IgD-negative memory B cell (primary cell): ENCODE data around the gene SS18L1. TPM values are rescaled to one million over a fixed set of nuclear protein-coding genes. Genes with fewer than 3 reads are reported as not detected.

Experiments
- H3K27ac Mint-ChIP-seq, 3 donors: one replicate each; pipeline ENCODE4 v1.8.0; 2020 to 2022; ENCODE audit warnings: mild to moderate bottlenecking in 3 of 3, mixed read lengths in 3 of 3, moderate library complexity in 1 of 3
- H3K27me3 Mint-ChIP-seq: one replicate; pipeline ENCODE4 v1.8.0; 2021; ENCODE audit warnings: mixed read lengths
- H3K36me3 Mint-ChIP-seq: one replicate; pipeline ENCODE4 v1.8.0; 2020; ENCODE audit warnings: mild to moderate bottlenecking, mixed read lengths
- H3K4me1 Mint-ChIP-seq, 3 donors: one replicate each; pipeline ENCODE4 v1.8.0; 2020 to 2022; ENCODE audit warnings: mixed read lengths in 3 of 3, mild to moderate bottlenecking in 1 of 3
- H3K4me3 Mint-ChIP-seq, 4 donors: one replicate each; pipeline ENCODE4 v1.8.0; 2020 to 2022; ENCODE audit warnings: mild to moderate bottlenecking in 4 of 4, mixed read lengths in 4 of 4, moderate library complexity in 3 of 4
- H3K9me3 Mint-ChIP-seq, 3 donors: one replicate each; pipeline ENCODE4 v1.8.0; 2020 to 2021; ENCODE audit warnings: mixed read lengths in 3 of 3, mild to moderate bottlenecking in 1 of 3
- polyA plus RNA-seq: library from polyadenylated mRNA; unstranded; fragments of 300-500 nt; fragmentation: Illumina TruSeq; gene quantifications from one replicate; pipeline ENCODE4 v1.2.3, GENCODE V29; 2021

SS18L1 gene
- polyA plus RNA-seq, 1 donor from 2014 or later, result 1.4 TPM

DNA sequence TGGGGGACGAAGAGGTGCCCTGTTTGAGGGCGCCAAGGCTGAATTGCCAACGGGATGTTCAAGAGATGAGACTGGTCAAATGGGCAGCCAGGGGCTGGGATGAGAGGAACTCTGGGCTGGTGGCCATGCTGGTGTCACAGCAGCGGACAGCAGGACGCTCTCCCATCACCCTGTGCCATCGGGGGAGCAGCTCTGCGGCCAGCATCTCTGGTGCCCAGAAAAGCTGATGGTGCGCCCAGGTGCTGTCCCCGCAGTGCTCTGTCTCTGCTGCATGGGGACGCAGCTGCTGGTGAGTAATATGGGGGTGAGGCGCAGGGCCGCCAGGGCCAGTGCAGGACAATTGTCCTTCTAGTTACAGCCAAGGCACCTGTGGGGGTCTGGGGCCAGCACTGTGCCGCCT lies 81.5 kb downstream of the SS18L1 start:
- Mint-ChIP-seq H3K27ac (no peak overlapping the region), H3K4me1 (peaks cover 0 to 4% (median 0%) of the 10 kb centered on the region in 3 donors), H3K4me3 (no peak overlapping the region), H3K27me3 (peaks cover 27% of the 10 kb centered on the region), H3K36me3 (no peaks in the 10 kb centered on the region), H3K9me3 (peaks cover 0 to 4% (median 0%) of the 10 kb centered on the region in 3 donors)

GRCh38 chr20:62225820-62226635 lies 82.5 kb downstream of the SS18L1 start:
- H3K27me3 Mint-ChIP-seq, result peaks cover 26% of the 10 kb centered on the region
- peaks cover 0 to 4% (median 0%) of the 10 kb centered on the region in 3 donors for H3K9me3 Mint-ChIP-seq
- H3K4me3 Mint-ChIP-seq, result no peak overlapping the region
- H3K36me3 Mint-ChIP-seq, result no peaks in the 10 kb centered on the region
- no peak overlapping the region for H3K27ac Mint-ChIP-seq
- H3K4me1 Mint-ChIP-seq, result peaks cover 0 to 3% (median 0%) of the 10 kb centered on the region in 3 donors

DNA sequence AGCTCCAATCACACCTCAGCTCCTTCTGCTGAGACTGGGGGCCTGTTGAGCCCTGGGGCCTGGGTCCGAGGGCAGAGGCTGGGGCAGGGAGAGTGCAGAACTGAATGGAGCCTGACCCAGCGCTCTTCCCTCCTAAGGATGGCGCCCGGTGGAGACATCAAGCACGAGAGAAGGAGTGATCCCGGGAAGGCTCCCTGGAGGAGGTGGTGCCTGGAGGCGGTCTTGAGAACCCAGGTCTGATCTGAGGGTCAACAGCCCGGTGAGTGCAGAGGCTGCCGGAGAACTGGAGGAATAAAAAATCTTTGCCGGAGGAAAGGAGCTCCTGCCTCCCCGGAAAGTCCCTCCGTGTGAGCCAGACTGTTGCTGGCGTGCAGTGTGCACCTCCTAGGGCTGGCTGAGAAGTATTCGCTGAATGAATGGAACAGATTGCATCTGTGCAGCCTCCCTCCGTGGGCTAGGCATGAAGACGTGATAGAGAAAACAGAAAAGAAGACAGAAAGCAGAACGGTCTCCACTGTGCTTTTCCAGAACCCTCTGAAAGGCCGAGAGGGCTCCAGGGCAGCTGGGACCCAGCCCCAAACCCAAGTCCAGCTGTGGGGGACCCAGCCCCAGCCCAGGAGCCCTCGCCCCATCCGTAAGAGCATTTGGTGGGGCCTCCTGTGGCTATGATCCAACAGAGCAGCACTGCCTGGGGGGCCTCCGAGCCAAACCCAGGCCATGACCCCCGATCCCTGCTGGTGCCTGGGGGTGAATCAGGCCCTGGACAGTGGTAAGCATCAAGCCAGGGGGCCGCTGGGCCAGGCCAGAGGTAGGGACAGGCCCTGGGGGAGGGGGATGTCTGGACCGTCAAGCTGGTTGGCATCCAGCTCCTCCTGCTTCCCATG lies 83.4 kb downstream of the SS18L1 start:
- Mint-ChIP-seq H3K36me3 (no peaks in the 10 kb centered on the region), H3K27me3 (peaks cover 18% of the 10 kb centered on the region), H3K4me1 (peaks cover 0 to 2% (median 0%) of the 10 kb centered on the region in 3 donors), H3K4me3 (no peak overlapping the region), H3K27ac (no peak overlapping the region), H3K9me3 (peaks cover 0 to 4% (median 0%) of the 10 kb centered on the region in 3 donors)

DNA sequence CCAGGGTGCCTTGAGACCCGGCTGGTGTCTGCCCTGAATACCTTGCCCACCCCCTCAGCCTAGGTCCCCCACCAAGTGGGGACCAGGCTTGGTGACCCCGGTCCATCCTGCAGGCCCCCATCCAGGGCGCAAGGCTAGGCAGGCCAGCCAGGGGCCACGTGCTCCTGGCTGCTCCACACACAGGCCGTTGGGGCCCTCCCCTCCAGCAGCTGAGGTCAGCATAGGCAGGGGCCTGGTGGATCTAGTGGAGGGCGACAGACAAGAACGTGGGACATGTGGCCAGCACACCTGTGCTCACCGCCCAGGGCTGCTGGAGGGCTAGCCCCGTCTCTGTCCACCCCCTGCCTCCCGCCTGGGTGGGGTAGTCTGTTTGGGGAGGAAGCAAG lies 84.0 kb downstream of the SS18L1 start:
- H3K4me1 Mint-ChIP-seq, result peaks cover 0 to 2% (median 0%) of the 10 kb centered on the region in 3 donors
- no peak overlapping the region for H3K27ac Mint-ChIP-seq
- peaks cover 14% of the 10 kb centered on the region for H3K27me3 Mint-ChIP-seq
- H3K9me3 Mint-ChIP-seq, result peaks cover 0 to 4% (median 0%) of the 10 kb centered on the region in 3 donors
- H3K4me3 Mint-ChIP-seq, result no peak overlapping the region
- H3K36me3 Mint-ChIP-seq, result no peaks in the 10 kb centered on the region

GRCh38 chr20:62227977-62228958 lies 84.7 kb downstream of the SS18L1 start:
- peaks cover 0 to 4% (median 0%) of the 10 kb centered on the region in 3 donors for H3K9me3 Mint-ChIP-seq
- H3K27ac Mint-ChIP-seq, result no peak overlapping the region
- H3K4me1 Mint-ChIP-seq, result peaks cover 0 to 2% (median 0%) of the 10 kb centered on the region in 3 donors
- H3K36me3 Mint-ChIP-seq, result no peaks in the 10 kb centered on the region
- no peak overlapping the region for H3K4me3 Mint-ChIP-seq
- peaks cover 10% of the 10 kb centered on the region for H3K27me3 Mint-ChIP-seq

GRCh38 chr20:62228982-62229545 lies 85.5 kb downstream of the SS18L1 start:
- Mint-ChIP-seq H3K4me1 (peaks cover 0 to 2% (median 0%) of the 10 kb centered on the region in 3 donors), H3K4me3 (no peak overlapping the region), H3K36me3 (no peaks in the 10 kb centered on the region), H3K9me3 (peaks cover 0 to 4% (median 0%) of the 10 kb centered on the region in 3 donors), H3K27me3 (peaks cover 7% of the 10 kb centered on the region), H3K27ac (no peak overlapping the region)

DNA sequence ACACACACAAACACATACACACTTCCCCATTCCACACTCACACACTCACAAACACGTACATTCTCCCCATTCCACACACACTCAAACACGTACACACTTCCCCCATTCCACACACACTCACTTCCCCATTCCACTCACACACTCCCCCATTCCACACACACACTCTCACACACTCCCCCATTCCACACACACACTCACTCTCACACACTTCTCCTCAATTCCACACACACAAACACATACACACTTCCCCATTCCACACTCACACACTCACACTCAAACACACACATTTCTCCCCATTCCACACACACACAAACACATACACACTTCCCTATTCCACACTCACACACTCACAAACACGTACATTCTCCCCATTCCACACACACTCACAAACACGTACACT lies 86.1 kb downstream of the SS18L1 start:
- Mint-ChIP-seq H3K27ac (no peak overlapping the region), H3K4me3 (no peak overlapping the region), H3K36me3 (no peaks in the 10 kb centered on the region), H3K9me3 (peaks cover 0 to under 1% (median 0%) of the 10 kb centered on the region in 3 donors), H3K4me1 (peaks cover 0 to under 1% (median 0%) of the 10 kb centered on the region in 3 donors), H3K27me3 (peaks cover 5% of the 10 kb centered on the region)

DNA sequence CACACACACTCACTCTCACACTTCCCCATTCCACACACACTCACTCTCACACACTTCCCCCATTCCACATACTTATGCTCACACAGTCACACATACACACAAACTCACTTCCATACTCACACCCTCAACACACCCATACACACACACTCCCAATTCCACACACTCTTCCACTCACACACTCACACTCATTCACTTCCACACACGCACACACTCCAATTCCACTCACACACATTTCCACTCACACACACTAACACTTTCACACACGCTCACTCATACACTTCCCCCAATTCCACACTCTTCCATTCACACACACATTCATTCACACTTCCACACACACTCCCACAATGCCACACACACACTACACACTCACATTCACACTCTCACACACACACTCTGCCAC lies 86.7 kb downstream of the SS18L1 start:
- no peaks in the 10 kb centered on the region for H3K9me3 Mint-ChIP-seq
- H3K27ac Mint-ChIP-seq, result no peak overlapping the region
- H3K4me1 Mint-ChIP-seq, result no peaks in the 10 kb centered on the region
- peaks cover 5% of the 10 kb centered on the region for H3K27me3 Mint-ChIP-seq
- H3K4me3 Mint-ChIP-seq, result no peak overlapping the region
- H3K36me3 Mint-ChIP-seq, result no peaks in the 10 kb centered on the region

DNA sequence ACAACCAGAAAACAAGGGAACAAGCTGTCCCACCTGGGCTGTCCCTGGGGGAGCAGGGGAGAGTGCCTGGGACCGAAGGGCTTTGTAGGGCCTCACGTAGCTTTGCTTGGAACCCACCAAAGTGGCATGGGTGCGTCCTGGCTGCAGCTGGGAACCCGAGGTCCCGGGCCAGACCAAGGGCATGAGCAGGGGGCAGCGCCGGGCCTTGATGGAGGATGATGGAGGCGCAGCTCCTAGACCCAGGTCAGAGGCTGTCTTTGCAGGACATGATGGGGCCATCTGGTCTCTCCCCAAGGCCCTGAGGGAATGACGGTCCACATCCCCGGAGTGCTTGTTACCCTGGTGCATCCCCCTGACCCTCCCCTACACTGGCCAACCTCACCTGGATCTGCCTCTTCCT lies 87.1 kb downstream of the SS18L1 start:
- no peaks in the 10 kb centered on the region for H3K4me1 Mint-ChIP-seq
- no peak overlapping the region for H3K27ac Mint-ChIP-seq
- peaks cover 5% of the 10 kb centered on the region for H3K27me3 Mint-ChIP-seq
- no peaks in the 10 kb centered on the region for H3K36me3 Mint-ChIP-seq
- no peak overlapping the region for H3K4me3 Mint-ChIP-seq
- no peaks in the 10 kb centered on the region for H3K9me3 Mint-ChIP-seq

GRCh38 chr20:62231292-62231691 lies 87.7 kb downstream of the SS18L1 start:
- peaks cover 0 to 2% (median 0%) of the 10 kb centered on the region in 3 donors for H3K4me1 Mint-ChIP-seq
- no peaks in the 10 kb centered on the region for H3K36me3 Mint-ChIP-seq
- no peak overlapping the region for H3K27ac Mint-ChIP-seq
- no peaks in the 10 kb centered on the region for H3K9me3 Mint-ChIP-seq
- H3K27me3 Mint-ChIP-seq, result peaks cover 5% of the 10 kb centered on the region
- no peak overlapping the region for H3K4me3 Mint-ChIP-seq

Other genes with a start within 250 kb of the SS18L1 start
- gene TAF4, start 77.9 kb upstream of the SS18L1 start, polyA plus RNA-seq, result 3.4 TPM
- gene LSM14B, start 21.3 kb upstream of the SS18L1 start, polyA plus RNA-seq, result 0.98 TPM
- 428 TPM for gene PSMA7, start 375 bp upstream of the SS18L1 start, polyA plus RNA-seq
- 26.2 TPM for gene MTG2, start 39.3 kb downstream of the SS18L1 start, polyA plus RNA-seq
- not detected for gene HRH3, start 76.5 kb downstream of the SS18L1 start, polyA plus RNA-seq
- 25.6 TPM for gene OSBPL2, start 94.8 kb downstream of the SS18L1 start, polyA plus RNA-seq
- 149 TPM for gene ADRM1, start 159.2 kb downstream of the SS18L1 start, polyA plus RNA-seq
- gene LAMA5, start 223.5 kb downstream of the SS18L1 start, polyA plus RNA-seq, result 10.1 TPM
- 3,148 TPM for gene RPS21, start 243.3 kb downstream of the SS18L1 start, polyA plus RNA-seq